ENCODE measurements around the gene EMILIN3.

EMILIN3 gene, protein sequence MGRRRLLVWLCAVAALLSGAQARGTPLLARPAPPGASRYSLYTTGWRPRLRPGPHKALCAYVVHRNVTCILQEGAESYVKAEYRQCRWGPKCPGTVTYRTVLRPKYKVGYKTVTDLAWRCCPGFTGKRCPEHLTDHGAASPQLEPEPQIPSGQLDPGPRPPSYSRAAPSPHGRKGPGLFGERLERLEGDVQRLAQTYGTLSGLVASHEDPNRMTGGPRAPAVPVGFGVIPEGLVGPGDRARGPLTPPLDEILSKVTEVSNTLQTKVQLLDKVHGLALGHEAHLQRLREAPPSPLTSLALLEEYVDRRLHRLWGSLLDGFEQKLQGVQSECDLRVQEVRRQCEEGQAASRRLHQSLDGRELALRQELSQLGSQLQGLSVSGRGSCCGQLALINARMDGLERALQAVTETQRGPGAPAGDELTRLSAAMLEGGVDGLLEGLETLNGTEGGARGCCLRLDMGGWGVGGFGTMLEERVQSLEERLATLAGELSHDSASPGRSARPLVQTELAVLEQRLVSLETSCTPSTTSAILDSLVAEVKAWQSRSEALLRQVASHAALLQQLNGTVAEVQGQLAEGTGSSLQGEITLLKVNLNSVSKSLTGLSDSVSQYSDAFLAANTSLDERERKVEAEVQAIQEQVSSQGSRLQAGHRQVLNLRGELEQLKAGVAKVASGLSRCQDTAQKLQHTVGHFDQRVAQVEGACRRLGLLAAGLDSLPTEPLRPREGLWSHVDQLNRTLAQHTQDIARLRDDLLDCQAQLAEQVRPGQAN

DNA sequence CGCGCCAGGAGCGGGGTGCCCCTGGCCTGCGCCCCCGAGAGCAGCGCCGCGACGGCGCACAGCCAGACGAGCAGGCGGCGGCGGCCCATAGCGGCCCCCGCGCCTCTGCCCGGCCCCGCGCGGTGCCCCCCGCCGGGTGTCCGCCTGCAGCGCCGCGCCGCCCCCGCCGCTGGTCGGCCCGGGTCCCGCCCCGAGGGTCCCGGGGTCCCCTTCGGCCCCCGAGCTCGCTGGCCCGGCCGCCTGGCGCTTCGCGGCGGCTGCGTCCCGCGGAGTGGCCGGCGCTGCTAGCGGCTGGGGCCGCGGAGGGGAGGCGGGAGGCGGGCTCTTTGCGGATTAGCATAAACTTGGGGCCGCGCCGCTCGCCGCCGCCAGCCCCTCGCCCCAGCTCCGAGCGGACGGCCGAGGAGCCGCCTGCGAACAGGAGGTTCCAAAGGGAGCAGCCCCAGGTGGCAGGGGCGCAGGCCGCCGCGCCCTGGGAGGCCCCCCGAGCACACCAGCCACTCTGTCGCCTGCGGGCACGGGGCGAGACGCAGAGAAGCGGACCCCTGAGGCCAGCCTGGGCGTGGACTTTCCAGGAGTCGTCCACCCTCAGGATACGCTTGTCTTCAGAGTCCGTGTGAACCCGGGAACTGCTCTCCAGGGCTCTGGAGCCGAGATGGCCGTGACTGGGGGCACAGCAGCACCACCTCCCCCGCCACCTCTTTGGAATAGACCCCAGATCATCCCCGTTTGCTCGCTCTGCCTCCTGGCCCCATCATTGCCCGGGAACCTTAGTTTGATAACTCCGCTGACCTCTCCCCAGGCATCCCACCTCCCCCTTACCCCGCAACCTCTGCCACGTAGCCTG lies at the start of gene EMILIN3:
Gene EMILIN3 (minus strand): TSS at position 273 of the 847 bp plus-strand sequence. CDS start 184 bp downstream, at position 89.
- peak within 1 kb of the TSS in 2 of 3 experiments; percentile 19 to 77 for H3K27ac Mint-ChIP-seq
- peaks cover 3% of the 10 kb centered on the region for H3K36me3 Mint-ChIP-seq (ENCODE audit: low read depth)
- TF ChIP-seq, protein P1, sequence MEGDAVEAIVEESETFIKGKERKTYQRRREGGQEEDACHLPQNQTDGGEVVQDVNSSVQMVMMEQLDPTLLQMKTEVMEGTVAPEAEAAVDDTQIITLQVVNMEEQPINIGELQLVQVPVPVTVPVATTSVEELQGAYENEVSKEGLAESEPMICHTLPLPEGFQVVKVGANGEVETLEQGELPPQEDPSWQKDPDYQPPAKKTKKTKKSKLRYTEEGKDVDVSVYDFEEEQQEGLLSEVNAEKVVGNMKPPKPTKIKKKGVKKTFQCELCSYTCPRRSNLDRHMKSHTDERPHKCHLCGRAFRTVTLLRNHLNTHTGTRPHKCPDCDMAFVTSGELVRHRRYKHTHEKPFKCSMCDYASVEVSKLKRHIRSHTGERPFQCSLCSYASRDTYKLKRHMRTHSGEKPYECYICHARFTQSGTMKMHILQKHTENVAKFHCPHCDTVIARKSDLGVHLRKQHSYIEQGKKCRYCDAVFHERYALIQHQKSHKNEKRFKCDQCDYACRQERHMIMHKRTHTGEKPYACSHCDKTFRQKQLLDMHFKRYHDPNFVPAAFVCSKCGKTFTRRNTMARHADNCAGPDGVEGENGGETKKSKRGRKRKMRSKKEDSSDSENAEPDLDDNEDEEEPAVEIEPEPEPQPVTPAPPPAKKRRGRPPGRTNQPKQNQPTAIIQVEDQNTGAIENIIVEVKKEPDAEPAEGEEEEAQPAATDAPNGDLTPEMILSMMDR (IDR thresholded peaks at IDR 0.05; ENCODE audit: unreplicated experiment in 3 of 3): no peak
- H3K27me3 Mint-ChIP-seq (ENCODE audit: low read depth): peaks cover 47% of the 10 kb centered on the region
- H3K9me3 Mint-ChIP-seq: peaks cover 6% of the 10 kb centered on the region
- peaks cover 18% of the 10 kb centered on the region for H3K4me1 Mint-ChIP-seq
- H3K4me3 Mint-ChIP-seq: peak within 1 kb of the TSS; percentile 80 to 87 (median 83)

DNA sequence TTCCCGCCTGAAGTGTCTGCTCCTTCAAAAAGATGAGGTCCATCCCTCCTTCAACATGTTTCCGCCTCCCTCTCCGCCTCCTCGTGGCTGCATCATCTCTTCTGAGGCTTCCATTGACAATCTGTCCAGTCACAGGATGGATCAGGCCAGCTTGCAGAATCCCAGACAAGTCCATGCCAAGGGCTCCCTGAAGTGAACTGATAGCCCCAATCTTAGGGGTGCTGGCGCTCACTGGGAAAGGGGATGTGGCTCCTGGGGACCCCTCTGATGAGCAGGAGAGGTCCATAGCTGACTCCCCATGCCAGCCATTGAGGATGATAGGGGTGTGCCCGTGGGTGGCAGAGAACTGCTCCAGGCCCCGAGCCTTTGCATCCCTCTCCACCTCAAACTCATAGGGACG lies 48.6 kb upstream of the EMILIN3 start:
- TF ChIP-seq, protein P1 (IDR thresholded peaks at IDR 0.05; ENCODE audit: unreplicated experiment in 3 of 3): no peak
- peaks cover 87% of the 10 kb centered on the region for H3K36me3 Mint-ChIP-seq (ENCODE audit: low read depth)
- no peaks in the 10 kb centered on the region for H3K9me3 Mint-ChIP-seq
- peaks cover 24% of the 10 kb centered on the region for H3K4me1 Mint-ChIP-seq
- H3K27me3 Mint-ChIP-seq (ENCODE audit: low read depth): no peaks in the 10 kb centered on the region
- H3K4me3 Mint-ChIP-seq: no peak overlapping the region
- no peak overlapping the region for H3K27ac Mint-ChIP-seq

DNA sequence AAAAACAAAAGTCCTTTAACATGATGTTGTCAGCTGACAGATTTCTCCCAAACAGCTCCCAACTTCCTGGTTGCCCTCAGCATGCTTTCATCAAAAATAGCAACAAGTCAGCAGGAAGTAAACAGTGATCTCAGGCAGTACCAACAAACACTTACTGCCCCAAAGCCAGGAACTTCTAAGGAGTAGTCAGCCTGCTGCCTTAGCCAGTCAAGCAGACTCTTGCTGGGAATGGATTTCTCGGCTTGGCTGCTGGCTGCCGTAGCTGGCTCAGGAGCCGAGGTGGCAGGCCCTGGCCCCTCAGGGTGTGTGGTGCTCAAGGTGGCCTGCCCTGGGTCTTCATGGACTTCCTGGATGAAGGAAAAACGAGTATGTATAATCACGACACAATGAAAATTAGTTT lies 46.6 kb upstream of the EMILIN3 start:
- H3K36me3 Mint-ChIP-seq (ENCODE audit: low read depth): peaks cover 81% of the 10 kb centered on the region
- H3K4me3 Mint-ChIP-seq: no peak overlapping the region
- no peaks in the 10 kb centered on the region for H3K27me3 Mint-ChIP-seq (ENCODE audit: low read depth)
- TF ChIP-seq, protein P1 (IDR thresholded peaks at IDR 0.05; ENCODE audit: unreplicated experiment in 3 of 3): no peak
- no peaks in the 10 kb centered on the region for H3K9me3 Mint-ChIP-seq
- no peak overlapping the region for H3K27ac Mint-ChIP-seq
- peaks cover 40% of the 10 kb centered on the region for H3K4me1 Mint-ChIP-seq

DNA sequence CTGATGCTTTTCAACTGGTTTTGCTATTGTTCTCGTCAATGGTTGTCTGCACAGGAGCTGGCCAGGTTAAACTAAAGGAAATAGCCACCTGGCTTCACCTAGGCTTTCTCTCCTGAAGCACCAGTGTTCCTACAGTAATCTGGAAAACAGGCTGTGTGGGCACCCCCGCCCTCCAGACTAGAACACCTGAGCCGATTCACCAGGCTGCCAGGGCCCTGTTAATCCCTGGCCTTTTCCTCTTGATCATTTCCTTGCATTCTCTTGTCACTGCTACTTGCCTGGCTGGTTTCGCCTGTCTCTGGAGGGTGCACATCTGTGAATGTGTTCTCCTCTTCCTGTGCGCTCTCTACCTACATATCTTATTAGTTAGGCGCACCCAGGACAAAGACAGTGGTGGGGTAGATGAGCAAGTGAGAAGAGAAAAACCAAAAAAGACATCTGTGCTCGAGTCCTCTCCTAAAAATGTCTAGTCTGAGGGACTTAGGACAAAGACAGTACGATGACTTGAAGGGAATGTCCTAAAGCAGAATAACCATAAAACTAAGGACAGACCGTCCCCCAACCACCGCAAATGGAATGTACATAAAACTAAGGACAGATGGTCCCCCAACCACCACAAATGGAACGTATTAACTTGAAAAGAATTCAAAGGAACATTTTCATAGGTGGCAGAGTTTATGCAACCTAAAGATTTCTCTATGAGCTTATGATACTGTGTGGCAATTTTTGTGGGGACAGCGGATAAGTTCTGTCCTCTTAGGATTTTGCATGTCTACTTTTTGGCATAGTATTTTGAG lies 45.9 kb upstream of the EMILIN3 start:
- Mint-ChIP-seq H3K27ac (peak overlapping the region; percentile 24 to 37 (median 29)), H3K4me3 (no peak overlapping the region), H3K36me3 (ENCODE audit: low read depth) (peaks cover 77% of the 10 kb centered on the region), H3K4me1 (peaks cover 42% of the 10 kb centered on the region), H3K9me3 (no peaks in the 10 kb centered on the region), H3K27me3 (ENCODE audit: low read depth) (no peaks in the 10 kb centered on the region)
- TF ChIP-seq, protein P1 (IDR thresholded peaks at IDR 0.05; ENCODE audit: unreplicated experiment in 3 of 3): no peak

DNA sequence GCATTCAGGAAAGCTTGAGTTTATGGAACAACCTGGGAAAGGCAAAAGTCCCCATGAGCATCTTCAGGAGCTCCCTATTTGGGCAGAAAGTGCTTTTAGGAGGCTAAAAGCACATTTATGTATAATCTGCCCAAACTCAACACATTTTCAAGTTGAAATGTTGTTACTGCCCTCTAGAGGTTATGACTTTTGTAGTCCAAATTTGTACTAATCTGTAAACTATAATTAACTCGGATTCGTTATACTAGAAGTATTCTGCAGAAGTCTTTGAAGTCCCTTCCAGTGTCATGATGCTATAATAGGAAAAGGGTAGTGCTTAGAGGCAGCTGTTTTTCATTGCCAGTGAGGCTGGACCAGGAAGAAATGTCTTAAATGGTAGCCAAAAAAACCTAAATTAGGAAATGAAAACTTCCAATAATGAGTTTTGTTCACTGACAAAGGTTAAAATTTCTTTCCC lies 44.8 kb upstream of the EMILIN3 start:
- TF ChIP-seq, protein P1 (IDR thresholded peaks at IDR 0.05; ENCODE audit: unreplicated experiment in 3 of 3): peak; percentile 25 to 54 (median 43)
- Mint-ChIP-seq H3K36me3 (ENCODE audit: low read depth) (peaks cover 76% of the 10 kb centered on the region), H3K9me3 (no peaks in the 10 kb centered on the region), H3K4me1 (peaks cover 45% of the 10 kb centered on the region), H3K27ac (peak overlapping the region in 1 of 3 experiments; percentile 37), H3K27me3 (ENCODE audit: low read depth) (no peaks in the 10 kb centered on the region), H3K4me3 (no peak overlapping the region)

All from nephron (organoid).